ENCODE results near the gene CFAP299.

The CFAP299 gene

DNA sequence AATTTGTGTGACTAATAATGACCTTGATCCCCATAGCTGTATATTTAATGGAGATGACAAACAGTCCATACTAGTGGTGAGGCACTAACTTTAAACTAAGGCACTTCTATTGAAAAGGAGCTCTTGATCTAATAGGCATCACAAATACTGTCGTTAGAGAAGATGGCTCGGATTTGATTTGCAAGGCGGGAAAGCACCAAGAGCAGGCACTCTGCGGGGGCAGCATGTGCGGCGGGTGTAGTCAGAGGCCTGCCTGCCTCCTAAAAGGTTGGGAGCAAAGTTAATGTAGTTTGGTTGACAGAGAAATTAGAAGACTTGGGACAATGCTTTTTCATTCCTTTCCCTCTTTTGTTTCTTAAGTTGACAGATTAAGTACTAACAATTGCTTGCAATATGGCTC, 278.8 kb downstream of the CFAP299 start:
- Histone ChIP-seq H3K18ac (ENCODE audit: low read length) (no peak overlapping the region), H2AK5ac (ENCODE audit: low read length) (no peak overlapping the region), H3K4me1 (ENCODE audit: control insufficient read depth, low read depth, low read length) (no peaks in the 10 kb centered on the region), H3K79me1 (ENCODE audit: low read length) (no peaks in the 10 kb centered on the region), H3K27me3 (ENCODE audit: insufficient read depth, low read length, poor library complexity) (no peaks in the 10 kb centered on the region), H3K4me2 (ENCODE audit: low read length) (no peak overlapping the region), H2BK5ac (ENCODE audit: low read length) (no peak overlapping the region), H4K8ac (ENCODE audit: low read depth, low read length) (no peak overlapping the region), H3K9ac (ENCODE audit: low read length) (no peak overlapping the region), H2BK120ac (ENCODE audit: low read depth, low read length) (no peak overlapping the region), H2BK15ac (replicated peaks; ENCODE audit: low read depth) (no peak overlapping the region), H3K4ac (ENCODE audit: low read depth, low read length) (no peak overlapping the region), H3K56ac (ENCODE audit: low read length) (no peak overlapping the region), H3K36me3 (ENCODE audit: control insufficient read depth, insufficient read depth, low read length) (no peaks in the 10 kb centered on the region), H3K79me2 (ENCODE audit: control insufficient read depth, insufficient read depth, low read length) (no peaks in the 10 kb centered on the region), H3K4me3 (ENCODE audit: low read length) (no peak overlapping the region), H4K5ac (ENCODE audit: low read length) (no peak overlapping the region), H3K27ac (ENCODE audit: low read depth, low read length) (no peak overlapping the region), H3K23ac (ENCODE audit: low read length) (no peak overlapping the region)
- WGBS (ENCODE audit: extremely low coverage, insufficient coverage, low lambda C conversion rate), result no CpG with 5 or more reads among the region's 6 CpGs
- DNase-seq, result no peak

DNA sequence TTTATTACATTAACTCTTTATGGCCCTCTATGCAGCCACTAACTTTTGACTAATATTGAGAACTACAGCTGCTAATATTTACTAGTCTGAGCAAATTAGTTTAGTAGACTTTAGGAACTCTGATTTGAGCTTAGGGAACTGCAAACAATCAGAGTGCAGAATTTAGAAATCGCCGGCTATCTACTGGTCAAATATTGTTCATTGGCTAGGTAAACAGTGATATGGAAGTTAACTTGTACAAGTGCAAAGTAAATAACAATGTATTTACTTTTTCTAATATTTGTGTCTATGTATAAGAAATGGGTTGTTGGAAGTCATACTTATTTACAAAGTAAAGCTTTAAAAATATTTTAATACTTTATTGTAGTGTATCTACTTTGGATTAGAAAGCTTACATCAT, 279.6 kb downstream of the CFAP299 start:
- Histone ChIP-seq H4K5ac (ENCODE audit: low read length) (no peak overlapping the region), H3K9ac (ENCODE audit: low read length) (no peak overlapping the region), H3K79me1 (ENCODE audit: low read length) (no peaks in the 10 kb centered on the region), H3K4me1 (ENCODE audit: control insufficient read depth, low read depth, low read length) (no peaks in the 10 kb centered on the region), H3K56ac (ENCODE audit: low read length) (no peak overlapping the region), H2BK120ac (ENCODE audit: low read depth, low read length) (no peak overlapping the region), H3K4ac (ENCODE audit: low read depth, low read length) (no peak overlapping the region), H3K23ac (ENCODE audit: low read length) (no peak overlapping the region), H3K36me3 (ENCODE audit: control insufficient read depth, insufficient read depth, low read length) (no peaks in the 10 kb centered on the region), H2BK15ac (replicated peaks; ENCODE audit: low read depth) (no peak overlapping the region), H3K4me3 (ENCODE audit: low read length) (no peak overlapping the region), H3K18ac (ENCODE audit: low read length) (no peak overlapping the region), H2AK5ac (ENCODE audit: low read length) (no peak overlapping the region), H3K79me2 (ENCODE audit: control insufficient read depth, insufficient read depth, low read length) (no peaks in the 10 kb centered on the region), H3K27me3 (ENCODE audit: insufficient read depth, low read length, poor library complexity) (no peaks in the 10 kb centered on the region), H2BK5ac (ENCODE audit: low read length) (no peak overlapping the region), H3K27ac (ENCODE audit: low read depth, low read length) (no peak overlapping the region), H4K8ac (ENCODE audit: low read depth, low read length) (no peak overlapping the region), H3K4me2 (ENCODE audit: low read length) (no peak overlapping the region)
- DNase-seq, result no peak
- no CpG with 5 or more reads among the region's 2 CpGs for WGBS (ENCODE audit: extremely low coverage, insufficient coverage, low lambda C conversion rate)

DNA sequence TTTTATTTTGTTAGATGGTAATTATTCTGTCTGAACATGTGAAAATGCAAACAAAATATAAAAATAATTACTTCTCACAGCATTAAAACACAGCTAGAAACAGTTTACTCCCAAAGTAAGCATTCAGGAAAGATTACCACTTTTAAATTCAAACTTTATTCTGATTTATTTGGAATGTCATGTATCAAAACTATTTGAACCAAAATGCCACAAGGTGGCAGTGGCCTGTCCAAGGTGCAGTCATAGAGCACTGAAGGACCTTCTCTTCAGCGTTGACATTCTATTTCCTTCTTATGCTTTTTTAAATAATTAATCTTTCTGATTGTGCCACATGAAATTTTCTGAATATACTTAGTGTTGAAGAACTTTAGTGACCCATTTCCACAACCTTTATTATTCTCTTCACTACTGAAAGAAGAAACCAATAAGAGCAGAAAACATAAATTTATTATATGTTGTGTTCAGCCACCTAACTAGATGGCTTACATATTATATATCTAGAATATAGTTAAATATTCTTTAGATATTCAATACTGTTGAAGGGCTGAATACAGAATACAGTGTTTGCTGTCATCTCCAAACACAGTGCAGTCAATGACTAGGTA, 283.6 kb downstream of the CFAP299 start:
- Histone ChIP-seq H3K4ac (ENCODE audit: low read depth, low read length) (no peak overlapping the region), H4K8ac (ENCODE audit: low read depth, low read length) (no peak overlapping the region), H3K79me2 (ENCODE audit: control insufficient read depth, insufficient read depth, low read length) (no peaks in the 10 kb centered on the region), H2BK120ac (ENCODE audit: low read depth, low read length) (no peak overlapping the region), H3K9ac (ENCODE audit: low read length) (no peak overlapping the region), H3K27me3 (ENCODE audit: insufficient read depth, low read length, poor library complexity) (no peaks in the 10 kb centered on the region), H3K4me3 (ENCODE audit: low read length) (no peak overlapping the region), H3K18ac (ENCODE audit: low read length) (no peak overlapping the region), H2BK15ac (replicated peaks; ENCODE audit: low read depth) (no peak overlapping the region), H3K4me2 (ENCODE audit: low read length) (no peak overlapping the region), H3K4me1 (ENCODE audit: control insufficient read depth, low read depth, low read length) (no peaks in the 10 kb centered on the region), H2BK5ac (ENCODE audit: low read length) (no peak overlapping the region), H2AK5ac (ENCODE audit: low read length) (no peak overlapping the region), H3K27ac (ENCODE audit: low read depth, low read length) (no peak overlapping the region), H4K5ac (ENCODE audit: low read length) (no peak overlapping the region), H3K56ac (ENCODE audit: low read length) (no peak overlapping the region), H3K23ac (ENCODE audit: low read length) (no peak overlapping the region), H3K79me1 (ENCODE audit: low read length) (no peaks in the 10 kb centered on the region), H3K36me3 (ENCODE audit: control insufficient read depth, insufficient read depth, low read length) (no peaks in the 10 kb centered on the region)
- DNase-seq, result peak; percentile 15
- no CpG with 5 or more reads among the region's 1 CpG for WGBS (ENCODE audit: extremely low coverage, insufficient coverage, low lambda C conversion rate)

DNA sequence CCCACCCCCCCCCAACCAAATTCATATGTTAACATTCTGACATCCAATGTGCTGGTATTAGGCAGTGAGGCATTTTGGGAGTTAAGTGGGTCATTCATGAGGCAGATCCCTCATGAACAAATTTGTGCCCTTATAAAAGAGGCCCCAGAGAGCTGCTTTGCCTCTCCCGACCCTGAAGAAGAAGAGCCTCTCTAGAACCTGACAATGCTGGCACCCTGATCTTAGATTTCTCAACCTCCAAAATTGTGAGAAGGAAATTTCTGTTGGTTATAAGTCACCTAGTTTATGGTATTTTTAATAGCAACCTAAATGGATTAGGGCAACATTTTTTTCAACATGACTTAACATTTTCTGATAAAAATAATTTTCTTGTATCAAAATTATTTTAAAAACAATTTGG, 296.3 kb downstream of the CFAP299 start:
- Histone ChIP-seq H3K9ac (ENCODE audit: low read length) (no peak overlapping the region), H2AK5ac (ENCODE audit: low read length) (no peak overlapping the region), H3K36me3 (ENCODE audit: control insufficient read depth, insufficient read depth, low read length) (no peaks in the 10 kb centered on the region), H3K18ac (ENCODE audit: low read length) (no peak overlapping the region), H2BK120ac (ENCODE audit: low read depth, low read length) (no peak overlapping the region), H3K56ac (ENCODE audit: low read length) (no peak overlapping the region), H3K4me1 (ENCODE audit: control insufficient read depth, low read depth, low read length) (no peaks in the 10 kb centered on the region), H3K79me1 (ENCODE audit: low read length) (no peaks in the 10 kb centered on the region), H3K23ac (ENCODE audit: low read length) (no peak overlapping the region), H3K27ac (ENCODE audit: low read depth, low read length) (no peak overlapping the region), H4K8ac (ENCODE audit: low read depth, low read length) (no peak overlapping the region), H3K79me2 (ENCODE audit: control insufficient read depth, insufficient read depth, low read length) (no peaks in the 10 kb centered on the region), H4K5ac (ENCODE audit: low read length) (no peak overlapping the region), H3K4me2 (ENCODE audit: low read length) (no peak overlapping the region), H3K27me3 (ENCODE audit: insufficient read depth, low read length, poor library complexity) (no peaks in the 10 kb centered on the region), H2BK5ac (ENCODE audit: low read length) (no peak overlapping the region), H3K4me3 (ENCODE audit: low read length) (no peak overlapping the region), H3K4ac (ENCODE audit: low read depth, low read length) (no peak overlapping the region), H2BK15ac (replicated peaks; ENCODE audit: low read depth) (no peak overlapping the region)
- no peak for DNase-seq
- WGBS (ENCODE audit: extremely low coverage, insufficient coverage, low lambda C conversion rate), result no CpG with 5 or more reads among the region's 1 CpG

- H3K4me1 ChIP-seq (ENCODE audit: control insufficient read depth, low read depth, low read length), result no peaks in the 10 kb centered on the region
- no peak overlapping the region for H3K9ac ChIP-seq (ENCODE audit: low read length)
- H3K56ac ChIP-seq (ENCODE audit: low read length), result no peak overlapping the region
- H3K4me2 ChIP-seq (ENCODE audit: low read length), result no peak overlapping the region
- no peaks in the 10 kb centered on the region for H3K36me3 ChIP-seq (ENCODE audit: control insufficient read depth, insufficient read depth, low read length)
- H2AK5ac ChIP-seq (ENCODE audit: low read length), result no peak overlapping the region
- no peak for DNase-seq
- no peak overlapping the region for H3K4ac ChIP-seq (ENCODE audit: low read depth, low read length)
- no peak overlapping the region for H3K23ac ChIP-seq (ENCODE audit: low read length)
- no peak overlapping the region for H3K27ac ChIP-seq (ENCODE audit: low read depth, low read length)
- no peak overlapping the region for H2BK15ac ChIP-seq (replicated peaks; ENCODE audit: low read depth)
- no peaks in the 10 kb centered on the region for H3K79me2 ChIP-seq (ENCODE audit: control insufficient read depth, insufficient read depth, low read length)
- H4K5ac ChIP-seq (ENCODE audit: low read length), result no peak overlapping the region
- H3K4me3 ChIP-seq (ENCODE audit: low read length), result no peak overlapping the region
- no peaks in the 10 kb centered on the region for H3K27me3 ChIP-seq (ENCODE audit: insufficient read depth, low read length, poor library complexity)
- no peak overlapping the region for H4K8ac ChIP-seq (ENCODE audit: low read depth, low read length)
- no peaks in the 10 kb centered on the region for H3K79me1 ChIP-seq (ENCODE audit: low read length)
- WGBS (ENCODE audit: extremely low coverage, insufficient coverage, low lambda C conversion rate), result no CpG with 5 or more reads among the region's 2 CpGs
- H2BK120ac ChIP-seq (ENCODE audit: low read depth, low read length), result no peak overlapping the region
- H3K18ac ChIP-seq (ENCODE audit: low read length), result no peak overlapping the region
- H2BK5ac ChIP-seq (ENCODE audit: low read length), result no peak overlapping the region
These were observed 301.7 kb downstream of the CFAP299 start for GRCh38 chr4:80637190-80637589.

DNA sequence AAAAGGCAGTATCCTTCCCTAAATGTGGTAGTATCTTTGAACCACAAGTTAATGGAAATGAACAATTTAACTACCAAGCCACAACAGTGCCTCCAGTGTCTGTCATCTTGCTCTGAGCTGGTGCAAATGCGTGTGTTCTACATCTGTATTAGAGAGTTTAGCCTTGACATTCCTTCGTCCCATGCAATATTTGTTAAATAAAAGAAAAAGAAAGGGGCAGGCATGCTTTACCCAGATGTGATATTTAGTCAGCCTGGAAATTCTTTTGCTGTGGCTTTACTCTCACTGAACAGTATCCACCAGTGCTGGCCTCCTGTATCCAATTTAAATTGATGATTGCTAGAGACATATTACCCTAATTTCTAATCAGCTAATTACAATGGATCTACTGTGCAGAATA, 310.5 kb downstream of the CFAP299 start:
- WGBS (ENCODE audit: extremely low coverage, insufficient coverage, low lambda C conversion rate), result no CpG with 5 or more reads among the region's 2 CpGs
- Histone ChIP-seq H2BK120ac (ENCODE audit: low read depth, low read length) (no peak overlapping the region), H2AK5ac (ENCODE audit: low read length) (no peak overlapping the region), H3K36me3 (ENCODE audit: control insufficient read depth, insufficient read depth, low read length) (no peaks in the 10 kb centered on the region), H3K4me3 (ENCODE audit: low read length) (no peak overlapping the region), H4K5ac (ENCODE audit: low read length) (no peak overlapping the region), H2BK5ac (ENCODE audit: low read length) (no peak overlapping the region), H3K79me1 (ENCODE audit: low read length) (no peaks in the 10 kb centered on the region), H3K9ac (ENCODE audit: low read length) (no peak overlapping the region), H4K8ac (ENCODE audit: low read depth, low read length) (no peak overlapping the region), H3K27ac (ENCODE audit: low read depth, low read length) (no peak overlapping the region), H2BK15ac (replicated peaks; ENCODE audit: low read depth) (no peak overlapping the region), H3K79me2 (ENCODE audit: control insufficient read depth, insufficient read depth, low read length) (no peaks in the 10 kb centered on the region), H3K56ac (ENCODE audit: low read length) (no peak overlapping the region), H3K18ac (ENCODE audit: low read length) (no peak overlapping the region), H3K4me2 (ENCODE audit: low read length) (no peak overlapping the region), H3K27me3 (ENCODE audit: insufficient read depth, low read length, poor library complexity) (no peaks in the 10 kb centered on the region), H3K4ac (ENCODE audit: low read depth, low read length) (no peak overlapping the region), H3K23ac (ENCODE audit: low read length) (no peak overlapping the region), H3K4me1 (ENCODE audit: control insufficient read depth, low read depth, low read length) (no peaks in the 10 kb centered on the region)
- no peak for DNase-seq

Measured in mesendoderm (in vitro differentiated cells).